HepG2 (cell line): ENCODE measurements around the gene CCDC170. TPM values are rescaled to one million over a fixed set of nuclear protein-coding genes. Genes with fewer than 3 reads are reported as not detected.

Source experiments
- ATAC-seq: fragments of 200-7000 bp; cut with Tn5 transposase; 3 replicates; pipeline ENCODE4 v1.9.1; 2020; ENCODE audit warnings: mild to moderate bottlenecking, moderate library complexity
- BruUV-seq: library from RNA; stranded (reverse); fragments of 400-500 nt; replicated peaks from 2 replicates; lab custom pipeline; 2021; lab: Mats Ljungman, UMichigan
- CTCF ChIA-PET: fragments of 300-600 bp; formaldehyde crosslinking; extraction: SDS; loops from one replicate; lab custom pipeline; 2021; ENCODE audit warnings: low total read pairs, inconsistent platforms, low intra/inter-chr PET ratio; lab: Yijun Ruan, JAX
- POLR2A ChIA-PET: fragments of 350-600 bp; sonication (Branson Sonifier 250); formaldehyde crosslinking; loops from one replicate; lab custom pipeline; 2020; ENCODE audit warnings: antibody characterized with exemption, inconsistent platforms; lab: Yijun Ruan, JAX
- DNase-seq: peaks from one replicate; pipeline ENCODE4 v3.0.0-alpha.2; 2015; ENCODE audit warnings: low spot score
- FAIRE-seq: peaks from 3 replicates; lab custom pipeline; 2011; peaks lifted over from hg19 to GRCh38; lab: Jason Lieb, UNC
- H2AFZ ChIP-seq: one replicate; pipeline ENCODE4 v1.6.1; 2011; ENCODE audit warnings: low read length, inconsistent platforms
- H3K27ac ChIP-seq: fragments of 300-600 bp; 3 replicates; pipeline ENCODE4 v1.8.0; 2011; ENCODE audit warnings: mixed run types, mild to moderate bottlenecking, mixed read lengths, low read length, inconsistent platforms; ENCODE audit not compliant: insufficient read depth; ENCODE audit errors: extremely low read length
- H3K27me3 ChIP-seq, 2 experiments: fragments of 200-600 bp in 1 of 2; 2 replicates in 1 of 2; 3 replicates in 1 of 2; pipeline versions ENCODE4 v1.6.0 to v1.8.0; 2011; ENCODE audit warnings: low read length in 2 of 2, mild to moderate bottlenecking in 2 of 2, moderate library complexity in 2 of 2, inconsistent platforms in 1 of 2; ENCODE audit not compliant: insufficient read depth in 2 of 2, control insufficient read depth in 1 of 2
- H3K36me3 ChIP-seq, 2 experiments: fragments of 200-600 bp in 1 of 2; replicated peaks in 1 of 2; 2 replicates in 1 of 2; 3 replicates in 1 of 2; pipeline versions ENCODE4 v1.5.1 to v1.8.0; 2011; ENCODE audit warnings: low read length in 2 of 2, inconsistent platforms in 1 of 2; ENCODE audit not compliant: insufficient read depth in 2 of 2, control insufficient read depth in 1 of 2
- H3K4me1 ChIP-seq: 2 replicates; pipeline ENCODE4 v1.5.1; 2012; ENCODE audit warnings: low read length, inconsistent platforms; ENCODE audit not compliant: insufficient read depth
- H3K4me2 ChIP-seq: 2 replicates; pipeline ENCODE4 v1.6.0; 2011; ENCODE audit warnings: low read depth, low read length, inconsistent platforms
- H3K4me3 ChIP-seq, 3 experiments: fragments of 200-600 bp in 1 of 3; sonication (generic), shearing (Covaris generic) in 1 of 3; replicated peaks in 1 of 3; 2 replicates each; pipeline ENCODE4 v1.5.1; 2011 to 2016; ENCODE audit warnings: low read length in 3 of 3, inconsistent platforms in 2 of 3, low read depth in 2 of 3, mild to moderate bottlenecking in 2 of 3, control low read depth in 1 of 3, mixed read lengths in 1 of 3; ENCODE audit not compliant: insufficient read depth in 1 of 3
- H3K79me2 ChIP-seq: one replicate; pipeline ENCODE4 v1.6.1; 2011; ENCODE audit warnings: low read length, inconsistent platforms; ENCODE audit not compliant: insufficient read depth
- H3K9ac ChIP-seq: 2 replicates; pipeline ENCODE4 v1.6.0; 2011; ENCODE audit warnings: mild to moderate bottlenecking, low read depth, low read length, inconsistent platforms; ENCODE audit not compliant: insufficient read depth
- H3K9me3 ChIP-seq: 2 replicates; pipeline ENCODE4 v1.5.1; 2012; ENCODE audit warnings: mild to moderate bottlenecking, low read length
- H4K20me1 ChIP-seq: 2 replicates; pipeline ENCODE4 v1.6.0; 2011; ENCODE audit warnings: inconsistent platforms, mild to moderate bottlenecking, low read length, moderate library complexity; ENCODE audit not compliant: insufficient read depth
- ARID2 ChIP-seq: sonication (generic); formaldehyde crosslinking; IDR thresholded peaks from 2 replicates; pipeline ENCODE4 v1.8.1; 2022; ENCODE audit warnings: mild to moderate bottlenecking, missing genetic modification reagents, borderline replicate concordance
- ARNTL ChIP-seq: sonication (generic); formaldehyde crosslinking; IDR thresholded peaks from 2 replicates; pipeline ENCODE4 v1.4.0; 2020; ENCODE audit warnings: mild to moderate bottlenecking, missing genetic modification reagents
- ATF7 ChIP-seq, 2 experiments: fragments of 450-650 bp in 1 of 2; sonication (generic) in 1 of 2; formaldehyde crosslinking in 1 of 2; IDR thresholded peaks; 2 replicates each; pipeline versions ENCODE4 v1.4.0 to v1.6.1; 2016 to 2020; ENCODE audit warnings: antibody characterized with exemption in 1 of 2, mild to moderate bottlenecking in 1 of 2, missing genetic modification reagents in 1 of 2
- ELF4 ChIP-seq: sonication (generic); formaldehyde crosslinking; IDR thresholded peaks from 2 replicates; pipeline ENCODE4 v1.5.0; 2020; ENCODE audit warnings: missing genetic modification reagents, mild to moderate bottlenecking, moderate library complexity, borderline replicate concordance
- HOXD1 ChIP-seq: sonication (generic); formaldehyde crosslinking; IDR thresholded peaks from 2 replicates; pipeline ENCODE4 v1.5.0; 2020; ENCODE audit warnings: missing genetic modification reagents
- PAWR ChIP-seq: sonication (generic); formaldehyde crosslinking; IDR thresholded peaks from 2 replicates; pipeline ENCODE4 v1.4.0; 2020; ENCODE audit warnings: missing genetic modification reagents, mild to moderate bottlenecking, borderline replicate concordance
- ZNF224 ChIP-seq: sonication (generic); formaldehyde crosslinking; IDR thresholded peaks from 2 replicates; pipeline ENCODE4 v1.5.0; 2020; ENCODE audit warnings: mild to moderate bottlenecking, missing genetic modification reagents
- ZNF33A ChIP-seq: sonication (generic); formaldehyde crosslinking; IDR thresholded peaks from 2 replicates; pipeline ENCODE4 v1.5.1; 2020; ENCODE audit warnings: missing genetic modification reagents, mild to moderate bottlenecking, moderate library complexity, borderline replicate concordance
- ZNF577 ChIP-seq: sonication (generic); formaldehyde crosslinking; IDR thresholded peaks from 2 replicates; pipeline ENCODE4 v1.4.0; 2020; ENCODE audit warnings: mild to moderate bottlenecking, low read depth, missing genetic modification reagents, borderline replicate concordance
- ZNF746 ChIP-seq: sonication (generic); formaldehyde crosslinking; IDR thresholded peaks from 2 replicates; pipeline ENCODE4 v1.8.0; 2022; ENCODE audit warnings: mild to moderate bottlenecking, missing genetic modification reagents
- WGBS: methylation state at CpG from one replicate; pipeline ENCODE4 v1.1.6; 2017; ENCODE audit warnings: low lambda C conversion rate; 5-methylcytosine and 5-hydroxymethylcytosine counted together
- in situ Hi-C: cut with HindIII; loops from 2 replicates; pipeline ENCODE4 v1.10.0; 2017; ENCODE audit warnings: low pct_unique_long_range_greater_than_20kb; ENCODE audit not compliant: extremely low pct_ligation_motif_present
- intact Hi-C: fragments of 100-400 bp; cut with micrococcal nuclease; formaldehyde crosslinking; loops from one replicate; pipeline ENCODE4 v1.10.0; 2022; ENCODE audit not compliant: unreplicated experiment
- polyA plus RNA-seq, 8 experiments: library from polyadenylated mRNA; depleted of rRNA in 3 of 8; stranded (reverse) in 7 of 8; unstranded in 1 of 8; fragments of >200 nt; fragmentation: Illumina TruSeq in 4 of 8; extraction: Trizol in 4 of 8; gene quantifications; 2 replicates each; pipeline versions ENCODE4 v1.2.1 to v1.2.3, GENCODE V29; 2011 to 2016; ENCODE audit warnings: low read depth in 4 of 8, missing spikeins in 1 of 8, mixed read lengths in 1 of 8; ENCODE audit not compliant: insufficient read depth in 1 of 8
- total RNA-seq, 5 experiments: library from RNA; depleted of rRNA; stranded (reverse); fragments of >200 nt; fragmentation: Illumina TruSeq; extraction: Trizol; gene quantifications; 2 replicates each; pipeline ENCODE4 v1.2.3, GENCODE V29; 2016; ENCODE audit warnings: low read depth in 1 of 5

The CCDC170 gene
- total and polyA plus RNA-seq, 2 of the 13 experiments (the other 11 are each of a cell fraction or from before 2014, with no cell fraction given): 0.90 to 5.1 TPM

- no peak for TF ChIP-seq ZNF577 (CRISPR knock-in tag)
- TF ChIP-seq ARNTL (CRISPR knock-in tag): no peak
- no peak for TF ChIP-seq ELF4 (CRISPR knock-in tag)
- TF ChIP-seq, all 625 proteins: peak for 0
Observed at GRCh38 chr6:151609146-151609902, 115.5 kb downstream of the CCDC170 start (continued).

- CTCF ChIA-PET: no interaction called here
- Histone ChIP-seq H3K27ac (no peak overlapping the region), H2AFZ (no peak overlapping the region), H3K36me3 (no peaks in the 10 kb centered on the region), H3K4me1 (peaks cover 4% of the 10 kb centered on the region; the same call in 1 of the 2 replicates), H3K9ac (no peak overlapping the region), H3K79me2 (no peaks in the 10 kb centered on the region), H3K4me2 (no peak overlapping the region), H3K9me3 (no peaks in the 10 kb centered on the region), H4K20me1 (no peaks in the 10 kb centered on the region), H3K27me3 (no peaks in the 10 kb centered on the region), H3K4me3 (no peak overlapping the region)
- WGBS: 86% methylated on average over 1 of the region's 1 CpG
- BruUV-seq: no TSS peak
- TF ChIP-seq ARID2 (CRISPR knock-in tag) (no peak), PAWR (CRISPR knock-in tag) (no peak), ZNF224 (CRISPR knock-in tag) (no peak), HOXD1 (CRISPR knock-in tag) (no peak), ZNF746 (CRISPR knock-in tag) (no peak), ZNF33A (no peak), ATF7 (IDR thresholded peaks at IDR 0.05) (no peak), ATF7 (CRISPR knock-in tag; IDR thresholded peaks at IDR 0.05) (no peak)
- intact Hi-C loops: no loop called here
- FAIRE-seq: no peak
- no peak for DNase-seq
- in situ Hi-C loops: no loop called here
- POLR2A ChIA-PET: no interaction called here
- no peak for ATAC-seq
Observed at GRCh38 chr6:151610326-151610725, 116.5 kb downstream of the CCDC170 start.
